Epithelial cell of esophagus (primary cell): ENCODE data around the gene MACROD2.

Experiments used
- DNase-seq: peaks from one replicate; pipeline ENCODE4 v3.0.0; 2010; ENCODE audit warnings: low read depth
- H3K4me3 ChIP-seq: 2 replicates; pipeline ENCODE4 v1.5.1; 2011; ENCODE audit warnings: mild to moderate bottlenecking, low read length, control low read depth
- TF ChIP-seq, protein P1 (sequence below): IDR thresholded peaks from 2 replicates; pipeline ENCODE4 v1.5.1; 2011; ENCODE audit warnings: low read depth, mild to moderate bottlenecking, low read length, control low read depth, inconsistent platforms; ENCODE audit not compliant: insufficient read depth; ENCODE audit errors: missing control alignments

Gene MACROD2

DNA sequence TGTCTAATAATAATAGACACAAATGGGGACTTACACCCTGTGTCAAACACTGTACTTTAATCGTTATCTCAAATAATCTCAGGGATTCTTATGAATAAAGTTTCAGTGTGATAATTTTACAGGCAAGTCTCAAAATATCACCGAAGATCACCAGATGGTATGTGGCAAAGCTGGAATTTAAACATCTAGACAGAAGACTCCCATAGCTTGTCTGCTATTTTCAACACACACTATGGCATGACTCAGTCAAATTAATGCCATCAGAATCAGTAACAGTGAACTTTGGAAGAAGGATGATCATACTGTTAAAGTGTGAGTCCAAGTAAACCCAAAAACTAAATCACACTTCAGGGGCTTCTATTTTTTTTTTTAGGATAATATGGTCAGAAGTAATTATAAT lies 1209.7 kb downstream of the MACROD2 start:
- H3K4me3 ChIP-seq = no peak overlapping the region
- DNase-seq = no peak
- TF ChIP-seq, protein P1, sequence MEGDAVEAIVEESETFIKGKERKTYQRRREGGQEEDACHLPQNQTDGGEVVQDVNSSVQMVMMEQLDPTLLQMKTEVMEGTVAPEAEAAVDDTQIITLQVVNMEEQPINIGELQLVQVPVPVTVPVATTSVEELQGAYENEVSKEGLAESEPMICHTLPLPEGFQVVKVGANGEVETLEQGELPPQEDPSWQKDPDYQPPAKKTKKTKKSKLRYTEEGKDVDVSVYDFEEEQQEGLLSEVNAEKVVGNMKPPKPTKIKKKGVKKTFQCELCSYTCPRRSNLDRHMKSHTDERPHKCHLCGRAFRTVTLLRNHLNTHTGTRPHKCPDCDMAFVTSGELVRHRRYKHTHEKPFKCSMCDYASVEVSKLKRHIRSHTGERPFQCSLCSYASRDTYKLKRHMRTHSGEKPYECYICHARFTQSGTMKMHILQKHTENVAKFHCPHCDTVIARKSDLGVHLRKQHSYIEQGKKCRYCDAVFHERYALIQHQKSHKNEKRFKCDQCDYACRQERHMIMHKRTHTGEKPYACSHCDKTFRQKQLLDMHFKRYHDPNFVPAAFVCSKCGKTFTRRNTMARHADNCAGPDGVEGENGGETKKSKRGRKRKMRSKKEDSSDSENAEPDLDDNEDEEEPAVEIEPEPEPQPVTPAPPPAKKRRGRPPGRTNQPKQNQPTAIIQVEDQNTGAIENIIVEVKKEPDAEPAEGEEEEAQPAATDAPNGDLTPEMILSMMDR = no peak

DNA sequence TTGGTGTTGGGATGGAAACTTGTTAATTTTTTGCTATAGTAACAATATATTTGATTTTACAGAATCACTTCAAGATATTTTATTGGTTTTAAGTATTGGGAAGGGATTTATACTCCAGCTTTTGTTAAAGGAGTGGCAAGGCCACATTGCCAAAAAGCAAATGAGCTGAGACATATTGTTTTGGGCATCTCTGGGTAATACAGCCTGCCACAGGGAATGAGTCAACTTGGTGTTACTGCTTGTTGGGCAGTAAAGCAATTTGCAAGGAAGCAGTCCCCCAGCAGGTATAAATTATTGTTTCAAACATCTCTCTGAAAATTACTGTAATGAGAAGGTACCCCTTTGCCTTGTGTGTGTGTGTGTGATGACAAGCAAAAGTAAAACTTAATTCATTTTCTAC lies 1210.4 kb downstream of the MACROD2 start:
- DNase-seq = peak; percentile 24
- TF ChIP-seq, protein P1 = no peak
- H3K4me3 ChIP-seq = no peak overlapping the region

DNA sequence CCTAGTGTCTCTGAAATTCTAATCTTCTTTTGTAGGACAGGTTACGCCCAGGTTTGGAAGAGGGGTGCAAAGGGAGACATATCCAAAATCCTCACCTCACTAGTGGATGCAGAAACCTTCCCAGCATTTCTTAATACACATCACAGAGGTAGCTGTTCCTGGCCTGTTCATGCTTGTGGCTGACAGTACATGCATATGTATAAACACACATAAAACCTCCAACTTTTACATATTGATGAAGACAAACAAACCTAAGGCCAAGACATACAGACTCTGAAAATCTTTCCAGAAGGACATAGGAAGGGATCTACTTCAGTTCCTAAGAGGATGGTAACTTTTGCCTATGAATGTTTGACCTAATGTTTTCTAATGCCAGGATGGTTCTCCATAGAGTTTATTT lies 1214.2 kb downstream of the MACROD2 start:
- DNase-seq = no peak
- no peak overlapping the region for H3K4me3 ChIP-seq
- TF ChIP-seq, protein P1 = no peak

DNA sequence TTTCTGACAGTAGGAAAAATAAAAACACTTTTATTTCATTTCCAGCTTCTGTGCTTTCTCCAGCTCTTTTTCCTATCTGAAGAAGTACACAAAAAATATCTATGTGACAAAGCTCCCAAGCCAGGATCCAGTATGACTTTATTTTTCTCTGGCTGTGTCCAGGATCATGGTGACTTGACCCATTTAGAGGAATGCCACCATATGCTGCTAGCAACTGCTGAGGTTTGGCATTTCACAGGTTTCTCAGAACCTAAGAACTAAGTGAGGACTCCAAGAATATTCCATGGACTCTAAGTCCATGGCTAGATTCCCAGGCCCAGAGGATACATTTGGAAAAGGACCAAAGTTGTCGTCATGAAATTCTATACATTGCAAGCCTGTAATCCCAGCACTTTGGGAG lies 1218.7 kb downstream of the MACROD2 start:
- DNase-seq = no peak
- TF ChIP-seq, protein P1 = no peak
- no peak overlapping the region for H3K4me3 ChIP-seq

DNA sequence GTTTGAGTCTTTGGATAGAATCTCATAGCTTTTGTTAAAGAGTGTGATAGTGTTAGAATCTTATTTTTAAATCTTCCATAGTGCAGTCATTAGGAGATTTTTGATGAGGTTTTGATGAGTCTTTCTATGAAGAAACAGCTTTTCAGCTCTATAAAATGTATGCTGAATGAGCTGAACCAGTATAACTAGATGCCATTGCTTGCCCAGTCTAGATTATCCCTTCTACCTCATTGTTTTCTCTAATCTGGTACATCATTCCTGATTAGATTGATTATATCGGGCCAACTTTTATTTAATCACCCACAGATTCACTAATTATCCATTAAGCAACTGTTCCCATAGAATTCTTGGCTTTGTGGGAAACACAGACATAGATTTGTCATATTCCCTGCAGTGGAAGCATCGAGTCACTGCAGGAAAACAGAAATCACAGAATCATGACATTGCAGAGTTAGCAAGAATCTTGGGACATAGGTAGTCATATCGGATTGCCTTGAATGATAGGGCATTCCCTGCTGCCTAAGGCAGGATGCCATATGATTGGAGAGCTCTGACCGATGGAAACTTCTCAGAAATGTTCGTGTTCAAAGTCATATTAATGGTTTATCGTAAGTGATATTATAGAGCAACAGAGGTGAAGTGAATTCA lies 1224.8 kb downstream of the MACROD2 start:
- H3K4me3 ChIP-seq = no peak overlapping the region
- TF ChIP-seq, protein P1 = no peak
- DNase-seq = peak; percentile 76

DNA sequence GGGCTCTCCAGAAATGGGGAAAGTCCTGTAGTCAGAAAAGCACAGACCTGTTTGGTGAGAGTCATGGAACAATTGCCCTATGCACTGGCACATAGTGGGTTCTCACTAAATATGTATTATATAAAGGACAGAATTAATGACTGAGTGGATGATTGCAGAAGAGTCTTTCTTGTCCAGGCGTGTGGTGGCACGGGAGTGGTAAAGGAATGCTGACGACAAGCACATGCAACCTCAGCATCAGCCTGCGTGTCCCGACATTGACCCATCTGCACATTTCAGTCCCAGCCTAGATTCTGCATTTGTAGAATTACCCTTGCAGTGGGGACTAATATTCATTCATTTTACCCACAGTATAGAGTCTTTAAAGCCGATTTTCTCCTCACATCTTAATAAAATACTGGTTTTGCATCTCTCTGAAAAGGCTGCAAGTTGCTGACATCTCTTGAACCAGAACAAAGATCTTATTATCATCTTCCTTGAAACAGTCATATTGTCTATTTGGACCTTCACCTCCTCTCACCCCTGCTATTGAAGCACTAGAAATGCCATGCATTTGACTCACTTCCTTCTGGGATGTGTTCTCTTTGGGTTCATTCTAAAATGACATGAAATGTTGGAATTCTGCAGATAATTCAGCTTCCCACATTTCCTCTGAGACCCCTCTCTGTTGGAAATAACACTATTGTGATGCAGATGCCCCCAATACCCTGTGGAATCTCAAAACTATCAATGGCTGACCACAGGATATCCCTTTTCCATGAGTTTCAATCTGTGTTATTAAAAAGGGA lies 1225.7 kb downstream of the MACROD2 start:
- TF ChIP-seq, protein P1 = no peak
- H3K4me3 ChIP-seq = no peak overlapping the region
- DNase-seq = peak; percentile 90
